OCI-LY3 (cell line): Measurements from ENCODE around the gene SEMA6A.

Experiments used
- H2AFZ ChIP-seq: fragments of 200-600, 300-600 bp; shearing (Covaris generic); 2 replicates; pipeline ENCODE4 v1.6.0; 2014; ENCODE audit warnings: antibody characterized with exemption, low read depth, low read length
- H3K27ac ChIP-seq: fragments of 200-600, 300-600 bp; sonication (generic); 2 replicates; pipeline ENCODE4 v1.5.1; 2014; ENCODE audit warnings: mild to moderate bottlenecking, low read length, moderate library complexity, mixed read lengths
- H3K27me3 ChIP-seq: fragments of 200-600, 300-600 bp; sonication (generic); 2 replicates; pipeline ENCODE4 v1.6.1; 2014; ENCODE audit warnings: low read depth, low read length, mixed read lengths
- H3K36me3 ChIP-seq: fragments of 200-600, 300-600 bp; sonication (generic); replicated peaks from 2 replicates; pipeline ENCODE3; 2014; ENCODE audit warnings: low read depth, low read length, mixed read lengths
- H3K4me1 ChIP-seq: fragments of 300-600, 200-600 bp; sonication (generic); 2 replicates; pipeline ENCODE4 v1.6.1; 2014; ENCODE audit warnings: low read length, mixed read lengths
- H3K4me2 ChIP-seq: fragments of 200-600, 300-600 bp; sonication (generic); 2 replicates; pipeline ENCODE4 v1.6.1; 2014; ENCODE audit warnings: low read length, mixed read lengths
- H3K4me3 ChIP-seq: fragments of 300-600, 200-600 bp; sonication (generic); 2 replicates; pipeline ENCODE4 v1.5.1; 2014; ENCODE audit warnings: antibody characterized with exemption, mild to moderate bottlenecking, low read length, moderate library complexity
- H3K79me2 ChIP-seq: fragments of 300-600, 200-600 bp; shearing (Covaris generic); 2 replicates; pipeline ENCODE4 v1.6.1; 2014; ENCODE audit warnings: mild to moderate bottlenecking, low read length, mixed read lengths
- H3K9ac ChIP-seq: fragments of 300-600, 200-600 bp; shearing (Covaris generic); 2 replicates; pipeline ENCODE4 v1.6.0; 2014; ENCODE audit warnings: mild to moderate bottlenecking, low read length, moderate library complexity
- H3K9me3 ChIP-seq: fragments of 200-600, 300-600 bp; shearing (Covaris generic); 2 replicates; pipeline ENCODE4 v1.6.1; 2014; ENCODE audit warnings: low read length, mixed read lengths; ENCODE audit not compliant: insufficient read depth
- H4K20me1 ChIP-seq: fragments of 200-600, 300-600 bp; sonication (generic); 2 replicates; pipeline ENCODE4 v1.6.1; 2016; ENCODE audit warnings: low read length, mixed read lengths; ENCODE audit not compliant: insufficient read depth
- CTCF ChIP-seq: fragments of 200-600, 300-600 bp; sonication (generic); IDR thresholded peaks from 2 replicates; pipeline ENCODE4 v1.5.1; 2014; ENCODE audit warnings: antibody characterized with exemption, low read length, low read depth
- EZH2phosphoT487 ChIP-seq: fragments of 200-600 bp; shearing (Covaris generic); IDR thresholded peaks from 2 replicates; pipeline ENCODE4 v1.6.1; 2018; ENCODE audit warnings: antibody characterized with exemption, mixed run types, low read depth

The SEMA6A gene

GRCh38 chr5:116424258-116424615 is 150.4 kb downstream of the SEMA6A start:
- H2AFZ ChIP-seq: no peak overlapping the region
- TF ChIP-seq EZH2phosphoT487 (no peak), CTCF (no peak)
- no peak overlapping the region for H3K9ac ChIP-seq
- no peaks in the 10 kb centered on the region for H3K4me1 ChIP-seq
- H3K27ac ChIP-seq: no peak overlapping the region
- no peaks in the 10 kb centered on the region for H3K27me3 ChIP-seq
- no peak overlapping the region for H3K4me3 ChIP-seq
- no peaks in the 10 kb centered on the region for H4K20me1 ChIP-seq
- no peaks in the 10 kb centered on the region for H3K9me3 ChIP-seq
- H3K36me3 ChIP-seq: no peaks in the 10 kb centered on the region
- no peak overlapping the region for H3K4me2 ChIP-seq
- no peaks in the 10 kb centered on the region for H3K79me2 ChIP-seq

- TF ChIP-seq EZH2phosphoT487: no peak
- TF ChIP-seq CTCF: no peak
- Histone ChIP-seq H3K9ac (no peak overlapping the region), H2AFZ (no peak overlapping the region), H3K27ac (no peak overlapping the region), H3K4me1 (no peaks in the 10 kb centered on the region), H3K9me3 (no peaks in the 10 kb centered on the region), H3K27me3 (no peaks in the 10 kb centered on the region), H3K36me3 (no peaks in the 10 kb centered on the region), H4K20me1 (no peaks in the 10 kb centered on the region), H3K4me2 (no peak overlapping the region), H3K4me3 (no peak overlapping the region), H3K79me2 (no peaks in the 10 kb centered on the region)
These were observed 150.9 kb downstream of the SEMA6A start for GRCh38 chr5:116423587-116424257.

- Histone ChIP-seq H2AFZ (no peak overlapping the region), H4K20me1 (no peaks in the 10 kb centered on the region), H3K9me3 (no peaks in the 10 kb centered on the region), H3K36me3 (no peaks in the 10 kb centered on the region), H3K4me3 (no peak overlapping the region), H3K27ac (no peak overlapping the region), H3K79me2 (no peaks in the 10 kb centered on the region), H3K27me3 (no peaks in the 10 kb centered on the region), H3K4me2 (no peak overlapping the region), H3K9ac (no peak overlapping the region), H3K4me1 (no peaks in the 10 kb centered on the region)
- TF ChIP-seq EZH2phosphoT487 (no peak), CTCF (no peak)
These were observed 151.5 kb downstream of the SEMA6A start for GRCh38 chr5:116423141-116423540.

- Histone ChIP-seq H2AFZ (no peak overlapping the region), H3K79me2 (no peaks in the 10 kb centered on the region), H3K4me3 (no peak overlapping the region), H3K4me1 (no peaks in the 10 kb centered on the region), H3K36me3 (no peaks in the 10 kb centered on the region), H3K9ac (no peak overlapping the region), H3K9me3 (no peaks in the 10 kb centered on the region), H3K4me2 (no peak overlapping the region), H3K27me3 (no peaks in the 10 kb centered on the region), H3K27ac (no peak overlapping the region), H4K20me1 (no peaks in the 10 kb centered on the region)
- TF ChIP-seq CTCF (no peak), EZH2phosphoT487 (no peak)
These were observed 153.5 kb downstream of the SEMA6A start for GRCh38 chr5:116421080-116421629.
